ENCODE measurements around the gene TAAR6.

GRCh38 chr6:132607544-132608233 is 37.6 kb downstream of the TAAR6 start:
- TF ChIP-seq, protein P1, sequence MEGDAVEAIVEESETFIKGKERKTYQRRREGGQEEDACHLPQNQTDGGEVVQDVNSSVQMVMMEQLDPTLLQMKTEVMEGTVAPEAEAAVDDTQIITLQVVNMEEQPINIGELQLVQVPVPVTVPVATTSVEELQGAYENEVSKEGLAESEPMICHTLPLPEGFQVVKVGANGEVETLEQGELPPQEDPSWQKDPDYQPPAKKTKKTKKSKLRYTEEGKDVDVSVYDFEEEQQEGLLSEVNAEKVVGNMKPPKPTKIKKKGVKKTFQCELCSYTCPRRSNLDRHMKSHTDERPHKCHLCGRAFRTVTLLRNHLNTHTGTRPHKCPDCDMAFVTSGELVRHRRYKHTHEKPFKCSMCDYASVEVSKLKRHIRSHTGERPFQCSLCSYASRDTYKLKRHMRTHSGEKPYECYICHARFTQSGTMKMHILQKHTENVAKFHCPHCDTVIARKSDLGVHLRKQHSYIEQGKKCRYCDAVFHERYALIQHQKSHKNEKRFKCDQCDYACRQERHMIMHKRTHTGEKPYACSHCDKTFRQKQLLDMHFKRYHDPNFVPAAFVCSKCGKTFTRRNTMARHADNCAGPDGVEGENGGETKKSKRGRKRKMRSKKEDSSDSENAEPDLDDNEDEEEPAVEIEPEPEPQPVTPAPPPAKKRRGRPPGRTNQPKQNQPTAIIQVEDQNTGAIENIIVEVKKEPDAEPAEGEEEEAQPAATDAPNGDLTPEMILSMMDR (IDR thresholded peaks at IDR 0.05; ENCODE audit: low read length), result no peak
- no peak for TF ChIP-seq EZH2 (optimal IDR thresholded peaks at IDR 0.05; ENCODE audit: low read depth, low read length)

Measured in MM.1S (cell line).